Stomach (tissue), 9 donors: ENCODE results near the gene RBBP5. TPM values are rescaled to one million over a fixed set of nuclear protein-coding genes. Genes with fewer than 3 reads are reported as not detected.

Experiments used
- DNase-seq, 2 donors: peaks; one replicate each; pipeline versions ENCODE4 v3.0.0 to v3.0.0-alpha.2; 2013 to 2019
- H3K27ac ChIP-seq, 5 donors: fragments of 200-600 bp in 4 of 5; sonication (generic) in 4 of 5; one replicate each; pipeline ENCODE4 v1.5.1; 2013 to 2019; ENCODE audit warnings: mild to moderate bottlenecking in 1 of 5, moderate library complexity in 1 of 5
- H3K27me3 ChIP-seq, 3 donors: fragments of 200-600 bp; sonication (generic); one replicate each; pipeline ENCODE4 v1.5.1; 2017 to 2019; ENCODE audit warnings: mixed run types in 1 of 3
- H3K36me3 ChIP-seq, 4 donors: fragments of 200-600 bp; sonication (generic); 1 replicate in 3 of 4; 2 replicates in 1 of 4; pipeline ENCODE4 v1.5.1; 2016 to 2019
- H3K4me1 ChIP-seq, 4 donors: fragments of 200-600 bp; sonication (generic); one replicate each; pipeline ENCODE4 v1.5.1; 2016 to 2019
- H3K4me3 ChIP-seq, 4 donors: fragments of 200-600 bp; sonication (generic) in 3 of 4; one replicate each; pipeline ENCODE4 v1.5.1; 2016 to 2019; ENCODE audit warnings: mild to moderate bottlenecking in 1 of 4
- H3K9me3 ChIP-seq, 4 donors: fragments of 200-600 bp; sonication (generic); one replicate each; pipeline ENCODE4 v1.5.1; 2016 to 2019
- CTCF ChIP-seq, 7 experiments: fragments of 450-650 bp in 4 of 7; fragments of 200-600 bp in 3 of 7; sonication (generic) in 3 of 7; IDR thresholded peaks; one replicate each; pipeline ENCODE4 v1.5.1; 2016 to 2019; ENCODE audit warnings: antibody characterized with exemption in 7 of 7, control low read depth in 2 of 7, mild to moderate bottlenecking in 1 of 7
- EP300 ChIP-seq: sonication (generic); formaldehyde crosslinking; IDR thresholded peaks from one replicate; pipeline ENCODE4 v1.6.1; 2017; ENCODE audit warnings: antibody characterized with exemption
- POLR2A ChIP-seq, 4 donors: fragments of 450-650 bp; IDR thresholded peaks; one replicate each; pipeline ENCODE4 v1.6.1; 2016; ENCODE audit warnings: antibody characterized with exemption in 4 of 4, control low read depth in 2 of 4, mild to moderate bottlenecking in 1 of 4, moderate library complexity in 1 of 4
- POLR2AphosphoS5 ChIP-seq, 3 donors: sonication (generic); formaldehyde crosslinking; IDR thresholded peaks; one replicate each; pipeline ENCODE4 v1.6.1; 2016; ENCODE audit warnings: antibody characterized with exemption in 3 of 3
- WGBS, 5 donors: extraction: QIAGEN DNeasy Blood & Tissue Kit in 3 of 5; methylation state at CpG; one replicate each; pipeline versions ENCODE4 v1.1.5 to v1.1.7; 2013 to 2018; 5-methylcytosine and 5-hydroxymethylcytosine counted together
- intact Hi-C: fragments of 100-400 bp; cut with DNase I; formaldehyde crosslinking; loops from one replicate; pipeline ENCODE4 v1.15.1; 2023; ENCODE audit warnings: low total_unique reads
- polyA plus RNA-seq, 3 donors: library from polyadenylated mRNA; stranded (reverse); fragments of 200-250 nt; gene quantifications; one replicate each; pipeline ENCODE4 v1.2.3, GENCODE V29; 2013
- total RNA-seq, 5 donors: library from RNA; depleted of rRNA; stranded (reverse); fragments of >200 nt; gene quantifications; one replicate each; pipeline versions ENCODE4 v1.1.0 to v1.2.3, GENCODE V29; 2014 to 2016
- donor health status: healthy with polysubstance abuse.
- donor health status: Bipolar disorder and iron deficiency.
- donor health status: healthy.

RBBP5 gene
- total and polyA plus RNA-seq, 8 donors = 1.4 to 13.4 (median 5.3) TPM

DNA sequence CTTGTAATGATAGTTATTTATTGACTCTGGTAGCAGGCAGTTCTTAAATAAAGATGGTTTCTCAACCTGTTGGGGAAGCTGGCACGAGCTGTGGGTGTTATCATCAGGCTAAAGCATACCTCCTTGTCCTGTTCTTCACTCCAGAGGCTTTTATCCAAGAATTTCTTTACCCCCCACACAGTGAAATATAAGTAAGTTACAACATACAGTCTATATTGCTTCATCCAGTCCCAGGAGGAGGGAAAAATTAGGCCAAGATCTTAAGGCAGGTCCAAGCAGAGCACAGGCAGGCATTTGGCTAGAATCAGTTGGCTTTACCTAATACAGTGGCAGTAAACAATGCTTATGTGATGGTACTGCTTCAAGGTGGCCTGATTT, 43.9 kb downstream of the RBBP5 start:
- DNase-seq = no peak
- no peak for TF ChIP-seq POLR2AphosphoS5 (IDR thresholded peaks at IDR 0.05)
- TF ChIP-seq CTCF (IDR thresholded peaks at IDR 0.05) = no peak
- no peak for TF ChIP-seq EP300
- no peak for TF ChIP-seq POLR2A (IDR thresholded peaks at IDR 0.05)
- Histone ChIP-seq H3K4me1 (no peaks in the 10 kb centered on the region), H3K9me3 (no peaks in the 10 kb centered on the region), H3K27me3 (no peaks in the 10 kb centered on the region), H3K36me3 (peaks cover 0 to 5% (median 0%) of the 10 kb centered on the region in 4 donors), H3K27ac (no peak overlapping the region), H3K4me3 (no peak overlapping the region)
- 60 to 91% (median 75%) methylated on average over 1 of the region's 1 CpG for WGBS, 5 donors
- intact Hi-C loops = no loop called here

DNA sequence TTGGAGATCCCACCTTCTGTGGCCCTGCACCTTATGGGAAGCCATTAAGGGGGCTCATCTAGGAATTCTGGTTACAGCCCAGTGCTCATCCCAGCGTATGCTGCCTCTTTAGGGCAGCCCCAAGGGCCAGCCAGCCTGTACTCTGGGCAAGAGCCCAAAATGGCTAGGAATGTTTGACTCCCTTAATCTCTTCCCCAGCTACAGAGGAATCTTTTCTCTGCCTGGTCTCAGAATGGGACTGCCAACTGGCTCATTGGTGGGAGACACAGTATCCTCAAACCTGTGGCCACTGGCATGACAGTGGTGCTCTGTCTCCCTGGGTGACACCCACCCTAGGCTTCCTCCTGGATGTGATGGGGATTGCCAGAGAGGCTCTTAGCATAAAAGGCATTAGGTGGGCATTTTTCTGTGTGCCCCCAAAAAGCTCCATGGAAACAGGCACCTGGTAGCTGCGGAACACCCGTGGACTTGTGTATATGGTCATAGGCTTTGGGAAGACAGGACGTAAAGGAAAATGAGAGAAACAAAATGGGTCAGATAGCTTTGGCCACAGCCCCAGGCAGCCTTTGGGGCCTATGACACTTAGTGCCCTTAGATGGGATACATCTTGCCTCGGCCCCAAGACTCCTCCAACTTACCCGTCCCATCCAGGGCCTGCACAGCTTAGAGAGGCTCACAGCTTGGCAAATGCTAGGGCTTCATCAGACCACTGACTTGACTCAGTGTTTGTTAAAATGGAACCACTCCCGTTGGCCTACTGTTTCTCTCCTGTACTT, 44.4 kb downstream of the RBBP5 start:
- H3K4me3 ChIP-seq = no peak overlapping the region
- WGBS, 5 donors = 86 to 92% (median 92%) methylated on average over 6 to 7 of the region's 7 CpGs
- H3K27ac ChIP-seq = no peak overlapping the region
- no peaks in the 10 kb centered on the region for H3K9me3 ChIP-seq
- intact Hi-C loops = no loop called here
- no peaks in the 10 kb centered on the region for H3K4me1 ChIP-seq
- DNase-seq = no peak
- H3K27me3 ChIP-seq = no peaks in the 10 kb centered on the region
- no peak for TF ChIP-seq POLR2AphosphoS5 (IDR thresholded peaks at IDR 0.05)
- TF ChIP-seq POLR2A (IDR thresholded peaks at IDR 0.05) = no peak
- no peak for TF ChIP-seq EP300
- no peak for TF ChIP-seq CTCF (IDR thresholded peaks at IDR 0.05)
- H3K36me3 ChIP-seq = no peaks in the 10 kb centered on the region

GRCh38 chr1:205076245-205076761, 45.5 kb downstream of the RBBP5 start:
- Histone ChIP-seq H3K4me3 (no peak overlapping the region), H3K4me1 (no peaks in the 10 kb centered on the region), H3K36me3 (no peaks in the 10 kb centered on the region), H3K27ac (no peak overlapping the region), H3K27me3 (no peaks in the 10 kb centered on the region), H3K9me3 (no peaks in the 10 kb centered on the region)
- TF ChIP-seq CTCF (IDR thresholded peaks at IDR 0.05) = no peak
- TF ChIP-seq POLR2A (IDR thresholded peaks at IDR 0.05) = no peak
- no peak for TF ChIP-seq POLR2AphosphoS5 (IDR thresholded peaks at IDR 0.05)
- no peak for TF ChIP-seq EP300
- no peak for DNase-seq
- intact Hi-C loops = no loop called here
- 71 to 80% (median 74%) methylated on average over 4 of the region's 4 CpGs for WGBS, 5 donors

DNA sequence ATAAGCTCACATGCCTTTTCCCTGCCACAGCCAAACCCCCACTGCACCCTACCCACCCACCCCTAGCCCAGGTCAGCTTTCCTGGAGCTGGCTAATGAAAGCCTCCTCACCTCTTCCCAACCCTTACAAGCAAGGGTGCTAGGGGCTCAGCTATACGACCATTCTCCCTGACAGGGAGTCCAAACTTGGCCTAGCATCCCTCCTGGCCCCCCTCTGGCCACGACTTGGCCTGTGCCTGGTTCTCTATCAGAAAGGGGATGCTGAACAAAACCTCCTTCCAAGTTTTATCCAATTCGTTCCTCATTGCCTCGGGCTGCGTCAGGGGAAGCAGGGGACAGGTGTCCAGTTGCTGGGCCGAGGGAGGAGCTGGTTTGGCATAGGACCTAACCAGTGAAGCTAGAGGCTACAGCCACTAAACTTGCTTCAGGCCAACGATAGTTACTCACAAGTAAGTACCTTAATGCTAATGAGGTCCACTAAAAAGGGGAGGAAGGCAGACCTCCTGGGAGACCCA, 46.1 kb downstream of the RBBP5 start:
- no peak for TF ChIP-seq CTCF (IDR thresholded peaks at IDR 0.05)
- TF ChIP-seq EP300 = no peak
- TF ChIP-seq POLR2AphosphoS5 (IDR thresholded peaks at IDR 0.05) = no peak
- no peak for TF ChIP-seq POLR2A (IDR thresholded peaks at IDR 0.05)
- intact Hi-C loops = no loop called here
- Histone ChIP-seq H3K36me3 (no peaks in the 10 kb centered on the region), H3K4me3 (no peak overlapping the region), H3K27me3 (no peaks in the 10 kb centered on the region), H3K27ac (no peak overlapping the region), H3K4me1 (no peaks in the 10 kb centered on the region), H3K9me3 (no peaks in the 10 kb centered on the region)
- WGBS, 5 donors = 49 to 66% (median 57%) methylated on average over 7 of the region's 7 CpGs
- no peak for DNase-seq
